ENCODE results near the gene RILPL1. TPM values are rescaled to one million over a fixed set of nuclear protein-coding genes. Genes with fewer than 3 reads are reported as not detected.
A peak's percentile ranks its signal among the peaks of the same experiment; 100 is the strongest.

RILPL1 gene
- total and polyA plus RNA-seq, 2 experiments from 2014 or later, result 13.6 to 17.5 TPM

- Histone ChIP-seq H3K4me3 (no peak overlapping the region), H3K27ac (no peak overlapping the region), H3K9me3 (ENCODE audit: low read depth) (no peaks in the 10 kb centered on the region), H3K4me2 (no peak overlapping the region), H2AFZ (no peak overlapping the region), H3K79me2 (no peaks in the 10 kb centered on the region), H4K20me1 (ENCODE audit: insufficient read depth, poor library complexity, severe bottlenecking) (no peaks in the 10 kb centered on the region), H3K9me2 (replicated peaks; ENCODE audit: insufficient read depth) (no peaks in the 10 kb centered on the region), H3K4me1 (ENCODE audit: insufficient read depth) (no peaks in the 10 kb centered on the region), H3K36me3 (replicated peaks; ENCODE audit: insufficient read depth, low read depth) (no peaks in the 10 kb centered on the region), H3K27me3 (no peaks in the 10 kb centered on the region)
- TF ChIP-seq EZH2phosphoT487 (IDR thresholded peaks at IDR 0.05; ENCODE audit: low read depth, severe bottlenecking, unreplicated experiment), result no peak
- no peak for TF ChIP-seq CTCF (IDR thresholded peaks at IDR 0.05; ENCODE audit: poor library complexity)
- TF ChIP-seq EZH2 (IDR thresholded peaks at IDR 0.05; ENCODE audit: borderline replicate concordance), result no peak
- 91% methylated on average over 13 of the region's 13 CpGs for WGBS (ENCODE audit: low lambda C conversion rate, missing lambda C conversion rate)
- DNase-seq (ENCODE audit: low spot score), result no peak
Observed at GRCh38 chr12:123474485-123475245, 58.9 kb downstream of the RILPL1 start.

GRCh38 chr12:123472438-123472849 is 61.1 kb downstream of the RILPL1 start:
- TF ChIP-seq CTCF (IDR thresholded peaks at IDR 0.05; ENCODE audit: poor library complexity), result no peak
- TF ChIP-seq EZH2 (IDR thresholded peaks at IDR 0.05; ENCODE audit: borderline replicate concordance), result no peak
- TF ChIP-seq EZH2phosphoT487 (IDR thresholded peaks at IDR 0.05; ENCODE audit: low read depth, severe bottlenecking, unreplicated experiment), result no peak
- no peak for DNase-seq (ENCODE audit: low spot score)
- Histone ChIP-seq H2AFZ (no peak overlapping the region), H3K27ac (no peak overlapping the region), H3K4me3 (no peak overlapping the region), H3K36me3 (replicated peaks; ENCODE audit: insufficient read depth, low read depth) (no peaks in the 10 kb centered on the region), H3K79me2 (peaks cover 4% of the 10 kb centered on the region), H3K9me2 (replicated peaks; ENCODE audit: insufficient read depth) (no peaks in the 10 kb centered on the region), H4K20me1 (ENCODE audit: insufficient read depth, poor library complexity, severe bottlenecking) (no peaks in the 10 kb centered on the region), H3K27me3 (no peaks in the 10 kb centered on the region), H3K4me2 (no peak overlapping the region), H3K9me3 (ENCODE audit: low read depth) (no peaks in the 10 kb centered on the region), H3K4me1 (ENCODE audit: insufficient read depth) (no peaks in the 10 kb centered on the region)
- WGBS (ENCODE audit: low lambda C conversion rate, missing lambda C conversion rate), result 85% methylated on average over 12 of the region's 12 CpGs

GRCh38 chr12:123471374-123472068 is 62.0 kb downstream of the RILPL1 start:
- TF ChIP-seq EZH2phosphoT487 (IDR thresholded peaks at IDR 0.05; ENCODE audit: low read depth, severe bottlenecking, unreplicated experiment) (no peak), CTCF (IDR thresholded peaks at IDR 0.05; ENCODE audit: poor library complexity) (no peak), EZH2 (IDR thresholded peaks at IDR 0.05; ENCODE audit: borderline replicate concordance) (no peak)
- H3K9me2 ChIP-seq (replicated peaks; ENCODE audit: insufficient read depth), result no peaks in the 10 kb centered on the region
- 86% methylated on average over 8 of the region's 8 CpGs for WGBS (ENCODE audit: low lambda C conversion rate, missing lambda C conversion rate)
- no peak overlapping the region for H3K4me3 ChIP-seq
- H4K20me1 ChIP-seq (ENCODE audit: insufficient read depth, poor library complexity, severe bottlenecking), result no peaks in the 10 kb centered on the region
- no peaks in the 10 kb centered on the region for H3K27me3 ChIP-seq
- no peak overlapping the region for H2AFZ ChIP-seq
- peak; percentile 58 for DNase-seq (ENCODE audit: low spot score)
- H3K79me2 ChIP-seq, result peaks cover 9% of the 10 kb centered on the region
- no peak overlapping the region for H3K4me2 ChIP-seq
- no peak overlapping the region for H3K27ac ChIP-seq
- no peaks in the 10 kb centered on the region for H3K4me1 ChIP-seq (ENCODE audit: insufficient read depth)
- H3K36me3 ChIP-seq (replicated peaks; ENCODE audit: insufficient read depth, low read depth), result no peaks in the 10 kb centered on the region
- no peaks in the 10 kb centered on the region for H3K9me3 ChIP-seq (ENCODE audit: low read depth)

All from hepatocyte (in vitro differentiated cells).